Kidney capillary endothelial cell (primary cell): ENCODE data around the gene RASAL2.
"Not testable (repeated sequence)": the region's sequence is repeated elsewhere in the genome, so short reads cannot be mapped to it uniquely, and the experiment has no call there.

Experiments
- DNase-seq: peaks from one replicate; pipeline ENCODE4 v3.0.0-alpha.2; 2018; ENCODE audit warnings: low spot score

Gene RASAL2

GRCh38 chr1:178493301-178493741, 399.4 kb downstream of the RASAL2 start:
- no peak for DNase-seq

GRCh38 chr1:178494569-178494971, 400.7 kb downstream of the RASAL2 start:
- DNase-seq, result no peak

- no peak for DNase-seq
These were observed 401.3 kb downstream of the RASAL2 start for GRCh38 chr1:178495158-178495557.

- DNase-seq, result no peak
These were observed 402.0 kb downstream of the RASAL2 start for GRCh38 chr1:178495741-178496409.

- DNase-seq, result no peak
These were observed 402.7 kb downstream of the RASAL2 start, which contains the start of gene CLEC20A for GRCh38 chr1:178496410-178497135. CLEC20A (minus strand) TSS chr1:178496964; CDS start chr1:178496939, 25 bp downstream.

GRCh38 chr1:178497903-178498478, 404.1 kb downstream of the RASAL2 start:
- no peak for DNase-seq

GRCh38 chr1:178498896-178499675, 405.2 kb downstream of the RASAL2 start:
- no peak for DNase-seq

- DNase-seq, result no peak
These were observed 406.3 kb downstream of the RASAL2 start for GRCh38 chr1:178500091-178500770.

- no peak for DNase-seq
These were observed 407.1 kb downstream of the RASAL2 start for GRCh38 chr1:178500936-178501554.

- DNase-seq, result peak; percentile 61
These were observed 407.9 kb downstream of the RASAL2 start for GRCh38 chr1:178501705-178502329.

GRCh38 chr1:178502330-178502714, 408.4 kb downstream of the RASAL2 start:
- no peak for DNase-seq

- DNase-seq, result no peak
These were observed 409.0 kb downstream of the RASAL2 start for GRCh38 chr1:178502856-178503255.

- DNase-seq, result not testable (repeated sequence)
These were observed 409.4 kb downstream of the RASAL2 start for GRCh38 chr1:178503316-178503715.

GRCh38 chr1:178503849-178504248, 409.9 kb downstream of the RASAL2 start:
- no peak for DNase-seq

- DNase-seq, result no peak
These were observed 410.4 kb downstream of the RASAL2 start for GRCh38 chr1:178504286-178504685.

- no peak for DNase-seq
These were observed 412.3 kb downstream of the RASAL2 start for GRCh38 chr1:178506177-178506576.

GRCh38 chr1:178506669-178507068, 412.8 kb downstream of the RASAL2 start:
- no peak for DNase-seq

GRCh38 chr1:178509414-178510007, 415.6 kb downstream of the RASAL2 start:
- DNase-seq, result no peak

GRCh38 chr1:178510155-178510554, 416.3 kb downstream of the RASAL2 start:
- no peak for DNase-seq

- DNase-seq, result no peak
These were observed 418.8 kb downstream of the RASAL2 start, which contains the start of gene TEX35 for GRCh38 chr1:178512566-178513277. TEX35 (plus strand) TSS chr1:178513109; CDS start chr1:178513189, 80 bp downstream.
